ENCODE measurements around the gene ACSL3.

ACSL3 gene

GRCh38 chr2:222903234-222904220 is 42.7 kb downstream of the ACSL3 start:
- Histone ChIP-seq H3K9me3 (no peaks in the 10 kb centered on the region), H3K27me3 (no peaks in the 10 kb centered on the region), H3K4me1 (peaks cover 0 to 55% (median 17%) of the 10 kb centered on the region in 4 donors), H3K36me3 (no peaks in the 10 kb centered on the region), H3K27ac (peak overlapping the region; percentile 30 to 50), H3K4me3 (no peak overlapping the region)
- peak; percentile 58 to 66 for TF ChIP-seq CTCF (IDR thresholded peaks at IDR 0.05)
- intact Hi-C loops (cut with DNase I; ENCODE audit: low total_unique reads) = loop anchor here (5.0 kb wide), 1 partner anchor 196 kb away; no protein-coding TSS in a partner anchor
- peak in 1 of 2 donors; percentile 32 for DNase-seq

- Histone ChIP-seq H3K4me1 (peaks cover 0 to 55% (median 17%) of the 10 kb centered on the region in 4 donors), H3K27ac (peak overlapping the region; percentile 30 to 50), H3K4me3 (no peak overlapping the region), H3K27me3 (no peaks in the 10 kb centered on the region), H3K9me3 (no peaks in the 10 kb centered on the region), H3K36me3 (peaks cover 7 to 11% (median 8%) of the 10 kb centered on the region in 3 donors)
- intact Hi-C loops (cut with DNase I; ENCODE audit: low total_unique reads) = loop anchor here (5.0 kb wide), 1 partner anchor 197 kb away; no protein-coding TSS in a partner anchor
- DNase-seq = no peak
- TF ChIP-seq CTCF (IDR thresholded peaks at IDR 0.05) = no peak
Measured at GRCh38 chr2:222904557-222905258, 43.9 kb downstream of the ACSL3 start.

GRCh38 chr2:222907048-222907447 is 46.2 kb downstream of the ACSL3 start:
- Histone ChIP-seq H3K4me3 (no peak overlapping the region), H3K36me3 (peaks cover 14 to 20% (median 17%) of the 10 kb centered on the region in 3 donors), H3K9me3 (no peaks in the 10 kb centered on the region), H3K27me3 (no peaks in the 10 kb centered on the region), H3K27ac (no peak overlapping the region), H3K4me1 (peaks cover 0 to 44% (median 17%) of the 10 kb centered on the region in 4 donors)
- no peak for DNase-seq
- no peak for TF ChIP-seq CTCF (IDR thresholded peaks at IDR 0.05)
- intact Hi-C loops (cut with DNase I; ENCODE audit: low total_unique reads) = no loop called here

- Histone ChIP-seq H3K9me3 (no peaks in the 10 kb centered on the region), H3K27me3 (no peaks in the 10 kb centered on the region), H3K4me3 (no peak overlapping the region), H3K36me3 (peaks cover 14 to 20% (median 17%) of the 10 kb centered on the region in 3 donors), H3K4me1 (peaks cover 0 to 53% (median 17%) of the 10 kb centered on the region in 4 donors), H3K27ac (no peak overlapping the region)
- intact Hi-C loops (cut with DNase I; ENCODE audit: low total_unique reads) = no loop called here
- no peak for TF ChIP-seq CTCF (IDR thresholded peaks at IDR 0.05)
- no peak for DNase-seq
Measured at GRCh38 chr2:222907790-222908441, 47.1 kb downstream of the ACSL3 start.

GRCh38 chr2:222909286-222909685 is 48.5 kb downstream of the ACSL3 start:
- DNase-seq = no peak
- intact Hi-C loops (cut with DNase I; ENCODE audit: low total_unique reads) = no loop called here

More at GRCh38 chr2:222909286-222909685, 48.5 kb downstream of the ACSL3 start:
- H3K27me3 ChIP-seq = no peaks in the 10 kb centered on the region
- peaks cover 0 to 56% (median 11%) of the 10 kb centered on the region in 4 donors for H3K4me1 ChIP-seq
- H3K9me3 ChIP-seq = no peaks in the 10 kb centered on the region
- H3K27ac ChIP-seq = no peak overlapping the region
- TF ChIP-seq CTCF (IDR thresholded peaks at IDR 0.05) = no peak
- H3K36me3 ChIP-seq = peaks cover 14 to 20% (median 17%) of the 10 kb centered on the region in 3 donors
- no peak overlapping the region for H3K4me3 ChIP-seq
